H9 (cell line): ENCODE measurements around the gene WDR17. TPM values are rescaled to one million over a fixed set of nuclear protein-coding genes. Genes with fewer than 3 reads are reported as not detected.

ENCODE experiments used
- DNase-seq: peaks from one replicate; pipeline ENCODE4 v3.0.0-alpha.2; 2017
- H2AFZ ChIP-seq: one replicate; pipeline ENCODE4 v1.6.1; 2013; ENCODE audit warnings: mild to moderate bottlenecking, low read length, control low read depth, moderate library complexity
- H2AK5ac ChIP-seq: 2 replicates; pipeline ENCODE4 v1.6.1; 2013; ENCODE audit warnings: low read length, control low read depth, mixed read lengths; ENCODE audit not compliant: insufficient read length
- H2BK120ac ChIP-seq: one replicate; pipeline ENCODE4 v1.6.1; 2013; ENCODE audit warnings: low read depth, mild to moderate bottlenecking, low read length, control low read depth, inconsistent platforms; ENCODE audit not compliant: poor library complexity, severe bottlenecking
- H2BK12ac ChIP-seq: 2 replicates; pipeline ENCODE4 v1.6.1; 2013; ENCODE audit warnings: low read length, control low read depth, mixed read lengths, low read depth; ENCODE audit not compliant: insufficient read length
- H2BK15ac ChIP-seq: 2 replicates; pipeline ENCODE4 v1.6.1; 2013; ENCODE audit warnings: low read depth, low read length, control low read depth
- H2BK20ac ChIP-seq: one replicate; pipeline ENCODE4 v1.6.1; 2013; ENCODE audit warnings: low read depth, mild to moderate bottlenecking, low read length, control low read depth, inconsistent platforms; ENCODE audit not compliant: poor library complexity, severe bottlenecking
- H2BK5ac ChIP-seq: 2 replicates; pipeline ENCODE4 v1.6.1; 2013; ENCODE audit warnings: low read length, control low read depth, mixed read lengths; ENCODE audit not compliant: insufficient read length
- H3K14ac ChIP-seq: 2 replicates; pipeline ENCODE4 v1.6.1; 2013; ENCODE audit warnings: low read length, control low read depth; ENCODE audit not compliant: insufficient read depth
- H3K18ac ChIP-seq: 2 replicates; pipeline ENCODE4 v1.6.1; 2013; ENCODE audit warnings: low read depth, mild to moderate bottlenecking, mixed read lengths, low read length, control low read depth; ENCODE audit not compliant: insufficient read length
- H3K23ac ChIP-seq: 2 replicates; pipeline ENCODE4 v1.6.1; 2013; ENCODE audit warnings: low read length, control low read depth, mixed read lengths, low read depth; ENCODE audit not compliant: insufficient read length
- H3K23me2 ChIP-seq: 2 replicates; pipeline ENCODE4 v1.6.1; 2013; ENCODE audit warnings: low read depth, mild to moderate bottlenecking, mixed read lengths, low read length, control low read depth; ENCODE audit not compliant: insufficient read length, poor library complexity, severe bottlenecking
- H3K27ac ChIP-seq: 2 replicates; pipeline ENCODE4 v1.5.1; 2013; ENCODE audit warnings: low read length, control low read depth, mixed read lengths, low read depth; ENCODE audit not compliant: insufficient read length
- H3K27me3 ChIP-seq: 2 replicates; pipeline ENCODE4 v1.6.1; 2013; ENCODE audit warnings: low read length, control low read depth, inconsistent platforms; ENCODE audit not compliant: insufficient read depth
- H3K4ac ChIP-seq: 2 replicates; pipeline ENCODE4 v1.6.1; 2013; ENCODE audit warnings: low read depth, mild to moderate bottlenecking, control low read depth, inconsistent platforms, low read length, moderate library complexity
- H3K4me1 ChIP-seq: 2 replicates; pipeline ENCODE4 v1.6.1; 2013; ENCODE audit warnings: low read length, control low read depth, inconsistent platforms; ENCODE audit not compliant: insufficient read depth
- H3K4me2 ChIP-seq: 2 replicates; pipeline ENCODE4 v1.6.1; 2013; ENCODE audit warnings: low read length, control low read depth, mixed read lengths; ENCODE audit not compliant: insufficient read length, insufficient read depth
- H3K56ac ChIP-seq: 2 replicates; pipeline ENCODE4 v1.6.1; 2013; ENCODE audit warnings: low read depth, mild to moderate bottlenecking, mixed read lengths, low read length, control low read depth; ENCODE audit not compliant: insufficient read length
- H3K79me1 ChIP-seq: 2 replicates; pipeline ENCODE4 v1.6.1; 2013; ENCODE audit warnings: low read depth, mild to moderate bottlenecking, moderate library complexity, low read length, control low read depth, inconsistent platforms; ENCODE audit not compliant: insufficient read depth, poor library complexity, severe bottlenecking
- H3K79me2 ChIP-seq: 2 replicates; pipeline ENCODE4 v1.6.1; 2013; ENCODE audit warnings: low read length, control low read depth, inconsistent platforms; ENCODE audit not compliant: insufficient read depth
- H3K9ac ChIP-seq: 2 replicates; pipeline ENCODE4 v1.6.1; 2013; ENCODE audit warnings: low read length, control low read depth, mixed read lengths; ENCODE audit not compliant: insufficient read length; ENCODE audit errors: extremely low read depth
- H3K9me3 ChIP-seq: one replicate; pipeline ENCODE4 v1.6.1; 2013; ENCODE audit warnings: low read depth, low read length, inconsistent platforms; ENCODE audit not compliant: control insufficient read depth
- H3T11ph ChIP-seq: one replicate; pipeline ENCODE4 v1.6.1; 2013; ENCODE audit warnings: mild to moderate bottlenecking, low read length, control low read depth, inconsistent platforms
- H4K20me1 ChIP-seq: one replicate; pipeline ENCODE4 v1.6.1; 2013; ENCODE audit not compliant: control insufficient read depth, insufficient read length, insufficient read depth
- H4K5ac ChIP-seq: 2 replicates; pipeline ENCODE4 v1.6.1; 2013; ENCODE audit warnings: low read depth, mild to moderate bottlenecking, mixed read lengths, low read length, control low read depth; ENCODE audit not compliant: insufficient read length
- H4K8ac ChIP-seq: replicated peaks from 2 replicates; pipeline ENCODE4 v1.6.1; 2013; ENCODE audit warnings: low read length, control low read depth, mixed read lengths, low read depth; ENCODE audit not compliant: insufficient read length
- H4K91ac ChIP-seq: 2 replicates; pipeline ENCODE4 v1.6.1; 2013; ENCODE audit warnings: low read depth, mild to moderate bottlenecking, moderate library complexity, mixed read lengths, low read length, control low read depth; ENCODE audit not compliant: insufficient read length
- H3K27ac Mint-ChIP-seq, 3 experiments: 2 replicates in 2 of 3; 3 replicates in 1 of 3; pipeline ENCODE4 v1.8.0; 2020 to 2021; ENCODE audit warnings: mixed read lengths in 3 of 3, mild to moderate bottlenecking in 1 of 3, moderate library complexity in 1 of 3
- H3K27me3 Mint-ChIP-seq: 2 replicates; pipeline ENCODE4 v1.8.0; 2021; ENCODE audit warnings: low read depth, mild to moderate bottlenecking, moderate library complexity, mixed read lengths
- H3K36me3 Mint-ChIP-seq, 3 experiments: 2 replicates in 2 of 3; 3 replicates in 1 of 3; pipeline ENCODE4 v1.8.0; 2020 to 2021; ENCODE audit warnings: low read depth in 3 of 3, mixed read lengths in 3 of 3; ENCODE audit not compliant: insufficient read depth in 1 of 3
- H3K4me1 Mint-ChIP-seq, 2 experiments: 2 replicates each; pipeline ENCODE4 v1.8.0; 2020; ENCODE audit warnings: mixed read lengths in 2 of 2
- H3K4me3 Mint-ChIP-seq, 2 experiments: 2 replicates in 1 of 2; 3 replicates in 1 of 2; pipeline ENCODE4 v1.8.0; 2020 to 2021; ENCODE audit warnings: mild to moderate bottlenecking in 2 of 2, mixed read lengths in 2 of 2, moderate library complexity in 1 of 2
- H3K9me3 Mint-ChIP-seq, 2 experiments: 2 replicates in 1 of 2; 3 replicates in 1 of 2; pipeline ENCODE4 v1.8.0; 2020; ENCODE audit warnings: mild to moderate bottlenecking in 2 of 2, mixed read lengths in 2 of 2, moderate library complexity in 1 of 2
- WGBS: extraction: QIAGEN DNeasy Blood & Tissue Kit; methylation state at CpG from one replicate; pipeline ENCODE4 v1.1.7; 2013; ENCODE audit warnings: missing lambda C conversion rate, low lambda C conversion rate, mixed read lengths; ENCODE audit not compliant: insufficient read length; ENCODE audit errors: extremely low coverage; 5-methylcytosine and 5-hydroxymethylcytosine counted together
- total RNA-seq: library from RNA; stranded (reverse); gene quantifications from 2 replicates; pipeline ENCODE4 v1.2.1, GENCODE V29; 2021
- TF ChIP-seq, protein P1 (sequence below): fragments of 200-600 bp; sonication (generic); conservative IDR thresholded peaks from 3 replicates; pipeline ENCODE4 v1.8.0; 2021; ENCODE audit warnings: antibody characterized with exemption, mild to moderate bottlenecking

Gene WDR17
- total RNA-seq, 1 experiment from 2014 or later = 2.6 TPM

- Mint-ChIP-seq H3K36me3 (no peaks in the 10 kb centered on the region; a peak in 1 of 7 replicates), H3K4me1 (no peaks in the 10 kb centered on the region), H3K27ac (no peak overlapping the region), H3K4me3 (no peak overlapping the region), H3K27me3 (no peaks in the 10 kb centered on the region), H3K9me3 (peaks cover 0 to 6% of the 10 kb centered on the region in 2 experiments; a peak in 2 of 5 replicates)
- Histone ChIP-seq H3K79me2 (no peaks in the 10 kb centered on the region), H3K23me2 (no peaks in the 10 kb centered on the region), H2AFZ (no peak overlapping the region), H4K8ac (no peak overlapping the region), H3K23ac (no peak overlapping the region), H3K14ac (no peak overlapping the region; the same call in 1 of the 2 replicates), H3T11ph (no peak overlapping the region), H4K91ac (no peak overlapping the region), H2BK20ac (no peak overlapping the region), H2BK120ac (no peak overlapping the region), H2BK12ac (no peak overlapping the region), H3K18ac (no peak overlapping the region), H4K20me1 (no peaks in the 10 kb centered on the region), H3K9me3 (no peaks in the 10 kb centered on the region), H3K4ac (no peak overlapping the region), H3K79me1 (no peaks in the 10 kb centered on the region), H3K4me2 (no peak overlapping the region), H3K56ac (no peak overlapping the region), H2AK5ac (no peak overlapping the region), H3K27me3 (no peaks in the 10 kb centered on the region), H2BK15ac (no peak overlapping the region), H3K9ac (no peak overlapping the region), H3K27ac (no peak overlapping the region), H4K5ac (no peak overlapping the region), H2BK5ac (no peak overlapping the region), H3K4me1 (no peaks in the 10 kb centered on the region)
- TF ChIP-seq, protein P1, sequence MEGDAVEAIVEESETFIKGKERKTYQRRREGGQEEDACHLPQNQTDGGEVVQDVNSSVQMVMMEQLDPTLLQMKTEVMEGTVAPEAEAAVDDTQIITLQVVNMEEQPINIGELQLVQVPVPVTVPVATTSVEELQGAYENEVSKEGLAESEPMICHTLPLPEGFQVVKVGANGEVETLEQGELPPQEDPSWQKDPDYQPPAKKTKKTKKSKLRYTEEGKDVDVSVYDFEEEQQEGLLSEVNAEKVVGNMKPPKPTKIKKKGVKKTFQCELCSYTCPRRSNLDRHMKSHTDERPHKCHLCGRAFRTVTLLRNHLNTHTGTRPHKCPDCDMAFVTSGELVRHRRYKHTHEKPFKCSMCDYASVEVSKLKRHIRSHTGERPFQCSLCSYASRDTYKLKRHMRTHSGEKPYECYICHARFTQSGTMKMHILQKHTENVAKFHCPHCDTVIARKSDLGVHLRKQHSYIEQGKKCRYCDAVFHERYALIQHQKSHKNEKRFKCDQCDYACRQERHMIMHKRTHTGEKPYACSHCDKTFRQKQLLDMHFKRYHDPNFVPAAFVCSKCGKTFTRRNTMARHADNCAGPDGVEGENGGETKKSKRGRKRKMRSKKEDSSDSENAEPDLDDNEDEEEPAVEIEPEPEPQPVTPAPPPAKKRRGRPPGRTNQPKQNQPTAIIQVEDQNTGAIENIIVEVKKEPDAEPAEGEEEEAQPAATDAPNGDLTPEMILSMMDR = no peak
- WGBS = no CpG with 5 or more reads among the region's 9 CpGs
- no peak for DNase-seq
These were observed 21.6 kb upstream of the WDR17 start for GRCh38 chr4:176043838-176044588.
